Kidney capillary endothelial cell (primary cell): ENCODE measurements around the gene PAK4.
"Not testable (repeated sequence)": the region's sequence is repeated elsewhere in the genome, so short reads cannot be mapped to it uniquely, and the experiment has no call there.

ENCODE experiments used
- DNase-seq: peaks from one replicate; pipeline ENCODE4 v3.0.0-alpha.2; 2018; ENCODE audit warnings: low spot score

The PAK4 gene

DNA sequence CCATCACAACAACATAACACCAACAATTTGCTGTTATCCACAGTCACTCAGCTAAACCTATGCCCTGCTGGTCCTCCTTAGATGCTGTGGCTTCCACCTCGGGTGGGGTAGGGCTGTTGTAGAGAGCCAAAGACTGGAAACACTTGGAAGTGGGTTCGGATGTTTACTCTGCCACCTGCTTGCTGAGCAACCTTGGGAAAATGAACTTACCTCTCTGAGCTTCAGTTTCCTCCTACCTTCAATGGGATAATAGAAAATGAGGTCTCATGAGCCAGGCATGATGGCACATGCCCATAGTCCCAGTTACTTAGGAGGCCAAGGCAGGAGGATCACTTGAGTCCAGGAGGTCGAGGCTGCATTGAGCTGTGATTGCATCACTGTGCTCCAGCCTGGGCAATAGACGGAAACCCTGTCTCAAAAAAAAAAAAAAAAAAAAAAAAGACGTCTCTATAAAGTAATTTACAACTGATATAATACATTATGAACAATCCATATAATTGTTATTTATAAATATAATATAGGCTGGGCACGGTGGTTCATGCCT lies 81.8 kb downstream of the PAK4 start:
- DNase-seq = no peak

DNA sequence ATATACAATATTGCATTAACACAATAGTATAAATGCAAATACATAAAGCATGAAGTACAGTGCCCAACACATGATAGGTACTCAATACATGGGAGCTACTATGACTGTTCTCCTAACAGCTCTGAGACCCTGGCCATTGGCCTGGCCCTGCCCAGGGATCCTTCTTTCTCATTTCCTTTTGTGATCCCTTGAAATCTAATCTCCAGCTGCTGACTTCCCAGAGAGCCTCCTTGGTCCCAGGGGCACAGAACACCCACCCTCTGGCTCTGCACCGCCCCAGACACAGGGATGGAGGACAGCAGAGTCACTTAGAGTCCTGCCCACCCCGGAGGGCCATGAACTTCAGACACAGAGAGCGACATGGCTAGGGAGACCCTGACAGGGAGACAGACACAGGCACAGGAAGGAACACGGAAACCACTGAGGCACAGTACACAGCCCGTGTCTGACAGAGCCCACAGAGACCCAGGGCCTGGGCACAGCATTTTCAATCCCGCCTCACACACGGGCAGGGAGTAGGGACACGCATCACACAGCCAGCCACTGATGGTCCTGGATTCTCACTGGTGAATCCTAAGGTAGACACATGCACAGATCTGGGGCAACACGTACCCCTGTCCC lies 82.7 kb downstream of the PAK4 start:
- DNase-seq = no peak

DNA sequence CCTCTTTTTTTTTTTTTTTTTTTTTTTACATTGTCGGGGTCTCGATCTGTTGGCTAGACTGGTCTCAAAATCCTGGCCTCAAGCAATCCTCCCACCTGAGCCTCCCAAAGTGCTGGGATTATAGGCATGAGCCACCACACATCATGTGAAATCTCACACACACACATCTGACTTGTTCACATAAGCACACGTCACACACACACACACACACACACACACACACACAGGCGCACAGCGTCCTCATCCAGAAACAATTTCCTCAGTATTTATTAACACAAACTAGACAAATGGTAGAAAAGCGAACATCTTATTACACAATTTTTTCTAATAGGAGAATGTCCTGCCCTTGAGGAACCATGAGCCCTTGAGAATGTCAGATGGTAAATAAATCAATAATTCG lies 83.6 kb downstream of the PAK4 start:
- DNase-seq = no peak

- DNase-seq = no peak
Observed at GRCh38 chr19:39211731-39212374, 86.3 kb downstream of the PAK4 start.

DNA sequence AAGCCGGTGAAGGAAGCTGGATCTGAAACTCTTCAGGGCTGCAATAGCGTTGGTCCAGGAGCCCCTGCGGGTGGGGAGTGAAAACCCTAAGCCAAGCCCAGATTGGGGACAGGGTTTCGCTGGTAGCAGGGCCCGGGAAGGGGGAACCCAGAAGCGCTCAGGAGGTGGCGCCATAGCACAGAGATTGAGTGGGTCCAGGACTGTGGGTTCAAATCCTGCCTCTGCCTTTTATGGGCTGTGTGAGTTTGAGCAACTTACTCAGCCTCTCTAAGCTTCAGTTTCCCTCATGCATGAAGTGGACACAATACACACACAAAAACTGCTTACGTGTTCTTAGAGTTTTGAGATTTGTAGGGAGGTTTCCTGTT lies 86.8 kb downstream of the PAK4 start:
- DNase-seq = no peak

- DNase-seq = not testable (repeated sequence)
Observed at GRCh38 chr19:39215323-39215722, 89.7 kb downstream of the PAK4 start.

- DNase-seq = no peak
Observed at GRCh38 chr19:39217094-39217493, 91.5 kb downstream of the PAK4 start.

DNA sequence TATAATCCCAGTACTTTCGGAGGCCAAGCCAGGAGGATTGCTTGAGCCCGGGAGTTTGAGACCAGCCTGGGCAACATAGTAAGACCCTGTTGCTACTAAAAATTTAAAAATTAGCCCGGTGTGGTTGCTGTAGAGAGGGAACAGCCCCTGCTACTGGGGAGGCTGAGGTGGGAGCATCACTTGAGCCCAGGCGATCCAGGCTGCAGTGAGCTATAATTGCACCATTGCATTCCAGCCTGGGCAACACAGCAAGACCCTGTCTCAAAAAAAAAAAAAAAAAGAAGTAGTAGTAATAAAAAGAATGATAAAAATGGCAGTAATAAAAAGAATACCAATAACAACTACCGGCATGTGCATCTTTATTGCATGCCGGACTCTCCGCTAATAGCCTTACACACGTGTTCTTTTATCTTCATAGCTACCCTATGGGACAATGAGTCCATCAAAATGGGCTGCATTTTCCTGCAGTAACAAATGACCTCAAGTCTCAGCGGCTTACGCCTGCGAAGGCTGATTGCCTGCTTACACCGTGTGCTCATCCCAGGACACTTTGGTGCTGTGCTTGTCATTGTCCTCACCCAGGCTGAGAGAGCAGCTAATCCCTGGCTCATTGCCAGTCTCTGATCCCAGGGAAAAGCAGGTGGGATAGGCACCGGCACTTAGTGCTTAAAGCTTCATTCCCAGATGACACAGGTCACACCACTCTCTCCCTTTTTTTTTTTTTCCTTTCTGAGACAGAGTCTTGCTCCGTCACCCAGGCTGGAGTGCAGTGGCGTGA lies 92.8 kb downstream of the PAK4 start:
- DNase-seq = no peak

DNA sequence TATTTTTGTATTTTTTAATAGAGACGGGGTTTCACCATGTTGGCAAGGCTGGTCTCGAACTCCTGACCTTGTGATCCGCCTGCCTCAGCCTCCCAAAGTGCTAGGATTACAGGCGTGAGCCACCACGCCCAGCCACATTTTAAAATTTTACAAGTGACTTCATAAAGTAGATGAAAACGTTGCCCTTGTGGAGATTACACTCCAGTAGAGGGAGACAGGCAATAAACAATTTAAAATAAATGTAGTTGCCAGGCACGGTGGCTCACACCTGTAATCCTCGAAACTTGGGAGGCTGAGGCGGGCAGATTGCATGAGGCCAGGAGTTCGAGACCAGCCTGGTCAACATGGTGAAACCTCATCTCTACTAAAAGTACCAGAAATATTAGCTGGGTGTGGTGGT lies 93.5 kb downstream of the PAK4 start:
- not testable (repeated sequence) for DNase-seq

DNA sequence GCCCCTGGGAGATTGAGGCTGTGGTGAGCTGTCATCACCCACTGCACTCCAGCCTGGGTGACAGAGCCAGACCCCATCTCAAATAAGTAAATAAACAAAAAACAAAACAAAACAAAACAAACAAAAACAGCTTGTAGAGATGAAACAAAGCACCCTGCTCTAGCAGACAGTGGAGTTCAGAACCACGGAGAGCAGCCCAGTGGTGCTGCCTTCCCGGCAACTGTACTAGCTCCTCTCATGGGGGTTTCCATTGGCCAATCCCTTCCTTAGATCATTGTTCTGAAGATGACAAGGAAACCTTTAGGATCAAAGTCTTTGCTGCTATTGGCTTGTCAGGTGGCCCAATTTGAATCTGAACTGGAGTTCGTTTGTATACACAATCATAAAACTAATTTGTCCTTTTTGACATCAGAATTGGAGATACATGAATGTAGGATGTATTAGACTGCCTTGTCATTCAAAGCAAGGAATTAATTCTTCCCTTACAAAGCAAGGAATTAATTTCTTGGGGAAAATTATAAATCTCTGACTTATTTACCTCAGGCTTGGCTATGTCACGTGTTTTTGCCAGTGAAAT lies 98.2 kb downstream of the PAK4 start:
- DNase-seq = no peak

GRCh38 chr19:39224910-39225309 lies 99.3 kb downstream of the PAK4 start:
- no peak for DNase-seq
